CD4-positive, alpha-beta memory T cell (primary cell): ENCODE measurements around the gene NR3C1. TPM values are rescaled to one million over a fixed set of nuclear protein-coding genes. Genes with fewer than 3 reads are reported as not detected.

Source experiments
- CTCF ChIA-PET: fragments of 350-600 bp; sonication (Branson Sonifier 250); formaldehyde crosslinking; loops from one replicate; lab custom pipeline; 2021; ENCODE audit warnings: inconsistent platforms; ENCODE audit not compliant: partially characterized antibody; lab: Charles Lee
- POLR2A ChIA-PET: fragments of 350-600 bp; sonication (Branson Sonifier 250); formaldehyde crosslinking; loops from one replicate; lab custom pipeline; 2021; ENCODE audit not compliant: partially characterized antibody; lab: Charles Lee
- DNase-seq, 5 donors: peaks; one replicate each; pipeline versions ENCODE4 v3.0.0 to v3.0.0-alpha.2; 2020 to 2022; ENCODE audit warnings: mixed read lengths in 1 of 5
- H3K27ac ChIP-seq: one replicate; pipeline ENCODE4 v1.7.0; 2013; ENCODE audit warnings: low read depth, low read length
- H3K27me3 ChIP-seq: 2 replicates; pipeline ENCODE4 v1.7.0; 2013; ENCODE audit warnings: mild to moderate bottlenecking, low read length, moderate library complexity; ENCODE audit not compliant: insufficient read depth
- H3K36me3 ChIP-seq: 2 replicates; pipeline ENCODE4 v1.7.0; 2013; ENCODE audit warnings: mild to moderate bottlenecking, low read length, moderate library complexity; ENCODE audit not compliant: insufficient read depth
- H3K4me1 ChIP-seq: 2 replicates; pipeline ENCODE4 v1.7.0; 2013; ENCODE audit warnings: mild to moderate bottlenecking, low read length, moderate library complexity; ENCODE audit not compliant: insufficient read depth
- H3K4me3 ChIP-seq, 2 donors: one replicate each; pipeline ENCODE4 v1.7.0; 2013; ENCODE audit warnings: low read length in 2 of 2, mild to moderate bottlenecking in 1 of 2
- H3K9me3 ChIP-seq, 2 donors: one replicate each; pipeline ENCODE4 v1.7.0; 2013; ENCODE audit warnings: low read length in 2 of 2, control low read depth in 1 of 2; ENCODE audit not compliant: control insufficient read depth in 1 of 2
- H3K27ac Mint-ChIP-seq, 7 donors: one replicate each; pipeline ENCODE4 v1.8.0; 2020 to 2021; ENCODE audit warnings: mixed read lengths in 7 of 7, mild to moderate bottlenecking in 6 of 7, inconsistent platforms in 3 of 7, moderate library complexity in 3 of 7
- H3K27me3 Mint-ChIP-seq, 2 donors: one replicate each; pipeline ENCODE4 v1.8.0; 2020 to 2021; ENCODE audit warnings: mixed read lengths in 2 of 2
- H3K36me3 Mint-ChIP-seq, 2 donors: one replicate each; pipeline ENCODE4 v1.8.0; 2020 to 2021; ENCODE audit warnings: mixed read lengths in 2 of 2, inconsistent platforms in 1 of 2, mild to moderate bottlenecking in 1 of 2
- H3K4me1 Mint-ChIP-seq, 4 donors: one replicate each; pipeline ENCODE4 v1.8.0; 2020 to 2021; ENCODE audit warnings: mixed read lengths in 4 of 4, mild to moderate bottlenecking in 1 of 4
- H3K4me3 Mint-ChIP-seq, 8 donors: one replicate each; pipeline ENCODE4 v1.8.0; 2020 to 2021; ENCODE audit warnings: mixed read lengths in 8 of 8, mild to moderate bottlenecking in 7 of 8, moderate library complexity in 6 of 8, inconsistent platforms in 3 of 8
- H3K9me3 Mint-ChIP-seq, 8 donors: one replicate each; pipeline ENCODE4 v1.8.0; 2020 to 2021; ENCODE audit warnings: mixed read lengths in 8 of 8, mild to moderate bottlenecking in 5 of 8, inconsistent platforms in 3 of 8, moderate library complexity in 1 of 8
- intact Hi-C: fragments of 100-400 bp; cut with micrococcal nuclease; formaldehyde crosslinking; loops from one replicate; pipeline ENCODE4 v1.15.1; 2023
- polyA plus RNA-seq, 2 donors: library from polyadenylated mRNA; unstranded; fragments of 300-500 nt; fragmentation: Illumina TruSeq; gene quantifications; one replicate each; pipeline ENCODE4 v1.2.3, GENCODE V29; 2021
- total RNA-seq, 2 experiments: library from RNA; stranded (reverse); gene quantifications; one replicate each; pipeline ENCODE4 v1.2.3, GENCODE V29; 2021

The NR3C1 gene
- total and polyA plus RNA-seq, 4 experiments from 2014 or later = 92.0 to 164 (median 143) TPM

- no peak for DNase-seq
- Histone ChIP-seq H3K9me3 (no peaks in the 10 kb centered on the region), H3K36me3 (no peaks in the 10 kb centered on the region), H3K4me3 (no peak overlapping the region), H3K27me3 (no peaks in the 10 kb centered on the region), H3K4me1 (peaks cover 7% of the 10 kb centered on the region), H3K27ac (no peak overlapping the region)
- ChIA-PET POLR2A (interaction anchor here (1.3 to 5.6 kb wide), 3 partner anchors 9 to 39 kb away, joined by 3 to 33 read pairs (median 30); partner anchors contain the start of gene NR3C1), CTCF (interaction anchor here (1.5 to 3.0 kb wide), 2 partner anchors 10 to 39 kb away, joined by 5 to 11 read pairs; partner anchors contain the start of gene NR3C1)
- Mint-ChIP-seq H3K36me3 (no peaks in the 10 kb centered on the region), H3K27me3 (no peaks in the 10 kb centered on the region), H3K4me1 (peaks cover 4 to 20% (median 9%) of the 10 kb centered on the region in 4 donors), H3K9me3 (no peaks in the 10 kb centered on the region), H3K27ac (no peak overlapping the region), H3K4me3 (no peak overlapping the region)
- intact Hi-C loops = no loop called here
Measured at GRCh38 chr5:143443330-143443729, 39.8 kb upstream of the NR3C1 start.

- H3K4me3 ChIP-seq = no peak overlapping the region
- ChIA-PET CTCF (interaction anchor here (1.5 to 3.0 kb wide), 2 partner anchors 9 to 38 kb away, joined by 5 to 11 read pairs; partner anchors contain the start of gene NR3C1), POLR2A (interaction anchor here (1.3 to 4.2 kb wide), 2 partner anchors 8 to 32 kb away, joined by 3 to 30 read pairs; no protein-coding TSS in a partner anchor)
- Mint-ChIP-seq H3K4me3 (no peak overlapping the region), H3K27me3 (no peaks in the 10 kb centered on the region), H3K36me3 (no peaks in the 10 kb centered on the region), H3K4me1 (peaks cover 9 to 19% (median 11%) of the 10 kb centered on the region in 4 donors), H3K9me3 (no peaks in the 10 kb centered on the region), H3K27ac (no peak overlapping the region)
- intact Hi-C loops = no loop called here
- DNase-seq = no peak
- no peaks in the 10 kb centered on the region for H3K27me3 ChIP-seq
- H3K27ac ChIP-seq = no peak overlapping the region
- no peaks in the 10 kb centered on the region for H3K4me1 ChIP-seq
- no peaks in the 10 kb centered on the region for H3K9me3 ChIP-seq
- no peaks in the 10 kb centered on the region for H3K36me3 ChIP-seq
Measured at GRCh38 chr5:143442385-143442784, 38.9 kb upstream of the NR3C1 start.

GRCh38 chr5:143440448-143441115 is 37.1 kb upstream of the NR3C1 start:
- H3K27me3 ChIP-seq = no peaks in the 10 kb centered on the region
- H3K4me3 ChIP-seq = no peak overlapping the region
- no peak overlapping the region for H3K27ac ChIP-seq
- H3K4me1 ChIP-seq = peaks cover 14% of the 10 kb centered on the region
- no peaks in the 10 kb centered on the region for H3K9me3 ChIP-seq
- ChIA-PET POLR2A (interaction anchor here (1.4 kb wide), 1 partner anchor 36 kb away, joined by 4 read pairs; no protein-coding TSS in a partner anchor), CTCF (interaction anchor here (3.0 kb wide), 1 partner anchor 37 kb away, joined by 11 read pairs; the partner anchor contains the start of gene NR3C1)
- H3K9me3 Mint-ChIP-seq = no peaks in the 10 kb centered on the region
- peak overlapping the region in 1 of 7 donors; percentile 9 for H3K27ac Mint-ChIP-seq
- H3K36me3 ChIP-seq = no peaks in the 10 kb centered on the region
- H3K27me3 Mint-ChIP-seq = no peaks in the 10 kb centered on the region
- H3K4me1 Mint-ChIP-seq = peaks cover 20 to 25% (median 22%) of the 10 kb centered on the region in 4 donors
- no peak overlapping the region for H3K4me3 Mint-ChIP-seq
- no peak for DNase-seq
- H3K36me3 Mint-ChIP-seq = no peaks in the 10 kb centered on the region
- intact Hi-C loops = no loop called here

GRCh38 chr5:143437666-143438273 is 34.3 kb upstream of the NR3C1 start:
- CTCF ChIA-PET = interaction anchor here (1.9 kb wide), 1 partner anchor 12 kb away, joined by 5 read pairs; no protein-coding TSS in a partner anchor
- H3K4me1 Mint-ChIP-seq = peaks cover 39 to 50% (median 46%) of the 10 kb centered on the region in 4 donors
- intact Hi-C loops = no loop called here

GRCh38 chr5:143436871-143437270 is 33.4 kb upstream of the NR3C1 start:
- intact Hi-C loops = no loop called here
- H3K4me3 Mint-ChIP-seq = peak overlapping the region in 6 of 8 donors; percentile 7 to 94 (median 26)

More at GRCh38 chr5:143437666-143438273, 34.3 kb upstream of the NR3C1 start:
- H3K4me3 Mint-ChIP-seq = peak overlapping the region in 4 of 8 donors; percentile 5 to 33 (median 20)
- H3K9me3 Mint-ChIP-seq = no peaks in the 10 kb centered on the region
- DNase-seq = no peak
- H3K27me3 ChIP-seq = no peaks in the 10 kb centered on the region
- H3K4me3 ChIP-seq = no peak overlapping the region
- H3K4me1 ChIP-seq = peaks cover 34% of the 10 kb centered on the region
- H3K36me3 ChIP-seq = no peaks in the 10 kb centered on the region
- no peaks in the 10 kb centered on the region for H3K27me3 Mint-ChIP-seq
- H3K27ac ChIP-seq = no peak overlapping the region
- H3K36me3 Mint-ChIP-seq = peaks cover 0 to 3% of the 10 kb centered on the region in 2 donors
- peak overlapping the region in 6 of 7 donors; percentile 18 to 99 (median 78) for H3K27ac Mint-ChIP-seq
- POLR2A ChIA-PET = interaction anchor here (1.0 to 7.2 kb wide), 2 partner anchors 33 to 34 kb away, joined by 3 to 250 read pairs; partner anchors contain the start of gene NR3C1
- H3K9me3 ChIP-seq = no peaks in the 10 kb centered on the region

GRCh38 chr5:143435210-143435657 is 31.7 kb upstream of the NR3C1 start:
- peak overlapping the region; percentile 93 to 98 (median 94) for H3K4me3 Mint-ChIP-seq
- POLR2A ChIA-PET = interaction anchor here (1.0 to 7.2 kb wide), 18 partner anchors 9 to 755 kb away, joined by 3 to 250 read pairs (median 4); partner anchors contain the start of gene NR3C1
- CTCF ChIA-PET = interaction anchor here (0.7 to 5.2 kb wide), 6 partner anchors 11 to 433 kb away, joined by 4 to 64 read pairs (median 9); partner anchors contain the start of gene NR3C1
- H3K27me3 ChIP-seq = no peaks in the 10 kb centered on the region
- peak overlapping the region; percentile 32 to 54 for H3K4me3 ChIP-seq
- DNase-seq = peak; percentile 61 to 72 (median 67)
- H3K36me3 ChIP-seq = no peaks in the 10 kb centered on the region
- intact Hi-C loops = loop anchor here (1.0 kb wide), 1 partner anchor 31 kb away; no protein-coding TSS in a partner anchor
- peak overlapping the region; percentile 92 to 100 (median 99) for H3K27ac Mint-ChIP-seq
- H3K27me3 Mint-ChIP-seq = no peaks in the 10 kb centered on the region
- peaks cover 51% of the 10 kb centered on the region for H3K4me1 ChIP-seq
- H3K4me1 Mint-ChIP-seq = peaks cover 53 to 73% (median 65%) of the 10 kb centered on the region in 4 donors
- no peaks in the 10 kb centered on the region for H3K9me3 ChIP-seq
- H3K9me3 Mint-ChIP-seq = no peaks in the 10 kb centered on the region
- peak overlapping the region; percentile 55 for H3K27ac ChIP-seq
- peaks cover 0 to 3% of the 10 kb centered on the region in 2 donors for H3K36me3 Mint-ChIP-seq

More at GRCh38 chr5:143436871-143437270, 33.4 kb upstream of the NR3C1 start:
- Mint-ChIP-seq H3K36me3 (peaks cover 0 to 3% of the 10 kb centered on the region in 2 donors), H3K9me3 (no peaks in the 10 kb centered on the region), H3K27ac (peak overlapping the region in 6 of 7 donors; percentile 45 to 99 (median 72)), H3K4me1 (peaks cover 46 to 59% (median 53%) of the 10 kb centered on the region in 4 donors), H3K27me3 (no peaks in the 10 kb centered on the region)
- Histone ChIP-seq H3K9me3 (no peaks in the 10 kb centered on the region), H3K4me1 (peaks cover 43% of the 10 kb centered on the region), H3K36me3 (no peaks in the 10 kb centered on the region), H3K4me3 (no peak overlapping the region), H3K27me3 (no peaks in the 10 kb centered on the region), H3K27ac (no peak overlapping the region)
- ChIA-PET POLR2A (interaction anchor here (7.2 kb wide), 1 partner anchor 33 kb away, joined by 250 read pairs; the partner anchor contains the start of gene NR3C1), CTCF (interaction anchor here (5.2 kb wide), 1 partner anchor 33 kb away, joined by 64 read pairs; the partner anchor contains the start of gene NR3C1)
- no peak for DNase-seq
